GM21619 (cell line): Measurements from ENCODE around the gene CSN3.
"Not testable (repeated sequence)": the region's sequence is repeated elsewhere in the genome, so short reads cannot be mapped to it uniquely, and the experiment has no call there.

ENCODE experiments used
- ATAC-seq: cut with Tn5 transposase; IDR thresholded peaks from one replicate; pipeline ENCODE4 v1.9.1; 2021; ENCODE audit not compliant: unreplicated experiment

The CSN3 gene, protein sequence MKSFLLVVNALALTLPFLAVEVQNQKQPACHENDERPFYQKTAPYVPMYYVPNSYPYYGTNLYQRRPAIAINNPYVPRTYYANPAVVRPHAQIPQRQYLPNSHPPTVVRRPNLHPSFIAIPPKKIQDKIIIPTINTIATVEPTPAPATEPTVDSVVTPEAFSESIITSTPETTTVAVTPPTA

GRCh38 chr4:70242297-70242696 lies at the start of gene CSN3:
Gene CSN3 (plus strand): TSS chr4:70242597. CDS start chr4:70244820, 2,223 bp downstream.
- ATAC-seq: not testable (repeated sequence)

DNA sequence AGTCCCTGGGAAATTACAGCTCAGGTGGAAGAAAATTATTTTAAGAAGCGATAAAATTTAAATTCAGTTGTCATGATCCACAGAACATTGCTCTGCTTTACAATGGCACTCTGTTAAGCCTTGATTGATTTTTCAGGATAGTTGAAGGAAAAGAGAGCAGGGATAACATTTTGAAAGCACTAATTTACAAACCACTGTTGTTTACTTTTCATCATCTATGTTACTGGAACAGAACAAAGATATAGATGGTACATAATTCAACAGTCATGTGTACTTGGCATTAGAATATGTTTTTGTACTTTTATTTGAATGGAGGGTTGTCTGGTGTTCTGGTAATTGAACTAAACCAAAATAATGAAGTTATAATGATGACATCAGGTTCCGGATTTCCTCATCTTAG lies 49.5 kb upstream of the CSN3 start:
- no peak for ATAC-seq

DNA sequence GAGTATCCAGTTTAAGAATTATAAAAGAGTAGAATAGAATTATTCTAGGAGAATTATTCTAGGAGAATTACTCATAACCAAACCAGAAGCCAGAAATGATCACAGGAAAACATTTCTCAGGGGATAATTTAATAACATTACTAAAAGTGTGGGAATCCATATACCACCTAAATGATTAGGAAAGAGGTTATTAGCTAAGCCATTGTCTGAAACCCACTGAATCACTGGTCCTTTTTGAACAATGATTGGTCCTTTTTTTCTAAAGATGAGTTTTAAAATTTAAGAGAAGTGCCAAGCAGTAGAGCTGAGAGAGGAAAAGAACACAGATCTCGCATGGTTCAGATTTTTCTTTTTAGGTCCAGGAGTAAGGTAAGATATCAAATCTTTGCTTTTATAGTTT lies 47.0 kb upstream of the CSN3 start, which contains the start of gene ODAM:
TSS of gene ODAM (plus strand) at position 301 of the 400 bp plus-strand sequence. CDS start 819 bp downstream, outside the sequence.
- no peak for ATAC-seq

- ATAC-seq: no peak
Measured at GRCh38 chr4:70196857-70197256, 45.5 kb upstream of the CSN3 start.

DNA sequence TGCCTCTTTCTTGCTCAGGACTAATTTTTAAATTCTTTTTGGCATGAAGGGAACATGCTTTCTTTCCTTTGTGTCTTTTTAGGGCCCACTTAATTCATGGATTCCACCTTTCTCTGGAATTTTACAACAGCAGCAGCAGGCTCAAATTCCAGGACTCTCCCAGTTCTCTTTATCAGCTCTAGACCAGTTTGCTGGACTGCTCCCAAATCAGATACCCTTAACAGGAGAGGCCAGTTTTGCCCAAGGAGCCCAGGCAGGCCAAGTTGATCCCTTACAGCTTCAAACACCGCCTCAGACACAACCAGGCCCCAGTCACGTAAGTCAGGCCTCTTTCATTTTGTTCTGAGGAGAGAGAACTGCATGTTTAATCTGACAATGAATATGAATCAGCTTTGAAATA lies 44.6 kb upstream of the CSN3 start:
- ATAC-seq: no peak

DNA sequence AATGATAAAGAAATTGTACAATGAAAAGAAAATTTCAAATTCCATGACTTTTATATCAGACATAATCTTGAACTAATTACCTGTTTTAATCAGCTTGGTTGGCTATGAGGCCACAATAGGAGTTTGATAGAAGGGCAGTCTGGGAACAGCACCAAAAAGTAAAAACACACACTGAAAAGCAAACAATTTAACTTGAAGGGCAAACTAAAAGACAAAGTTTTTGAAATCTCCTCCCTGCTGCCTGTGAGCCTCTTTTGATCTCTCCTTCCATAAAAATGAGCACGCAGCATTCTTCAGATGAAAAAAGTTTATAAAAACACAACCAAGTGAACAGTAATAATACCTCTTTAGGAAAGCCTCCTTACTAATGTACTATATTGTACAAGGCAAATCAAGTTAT lies 38.8 kb upstream of the CSN3 start:
- no peak for ATAC-seq

DNA sequence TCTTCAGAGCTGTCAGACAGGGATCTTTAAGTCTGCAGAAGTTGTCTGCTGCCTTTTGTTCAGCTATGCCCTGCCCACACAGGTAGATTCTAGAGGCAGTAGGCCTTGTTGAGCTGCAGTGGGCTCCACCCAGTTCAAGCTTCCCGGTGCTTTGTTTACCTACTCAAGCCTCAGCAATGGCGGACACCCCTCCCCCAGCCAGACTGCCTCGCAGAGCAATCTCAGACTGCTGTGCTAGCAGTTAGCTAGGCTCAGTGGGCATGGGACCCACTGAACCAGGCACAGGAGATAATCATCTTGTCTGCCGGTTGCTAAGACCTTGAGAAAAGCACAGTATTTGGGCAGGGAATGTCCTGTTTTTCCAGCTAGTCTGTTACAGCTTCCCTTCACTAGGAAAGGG lies 29.6 kb upstream of the CSN3 start:
- not testable (repeated sequence) for ATAC-seq

DNA sequence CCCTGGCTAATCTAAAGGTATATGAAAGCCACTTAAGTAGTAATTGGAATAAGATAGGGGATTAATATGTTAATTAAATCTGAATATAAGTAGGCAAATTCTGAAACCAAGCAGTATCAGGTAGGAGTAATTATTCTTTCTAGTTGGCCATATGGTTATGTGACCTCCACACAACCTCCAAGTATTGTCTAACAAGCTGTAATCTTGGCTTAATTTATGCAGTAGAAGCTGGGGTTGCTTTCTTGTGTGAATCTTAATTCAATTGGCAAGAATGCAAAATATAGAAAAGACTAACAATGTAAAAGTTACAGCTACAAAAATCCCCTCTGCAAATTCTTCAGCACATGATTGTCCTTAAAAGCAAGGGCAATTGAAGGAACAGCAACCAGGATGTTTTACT lies 26.3 kb upstream of the CSN3 start:
- not testable (repeated sequence) for ATAC-seq

GRCh38 chr4:70216550-70216949 lies 25.8 kb upstream of the CSN3 start:
- not testable (repeated sequence) for ATAC-seq

DNA sequence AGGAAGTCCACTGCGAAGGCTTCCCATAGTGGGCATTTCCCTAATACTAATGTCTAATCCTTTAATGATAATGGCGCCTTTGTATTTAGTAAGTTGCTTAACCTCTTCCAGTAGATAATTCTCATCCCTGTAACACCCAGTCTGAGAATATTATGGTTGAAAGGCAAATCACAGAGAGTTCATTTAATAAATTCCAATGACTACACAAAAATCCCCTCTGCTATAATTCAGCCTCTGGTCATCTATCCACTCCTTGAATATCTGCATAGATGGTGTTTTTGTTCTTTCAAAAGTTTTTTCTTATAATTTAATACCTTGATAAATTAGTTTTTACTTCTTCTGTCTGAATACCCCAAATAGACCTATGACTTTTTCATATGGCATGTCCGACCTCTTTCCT lies 21.0 kb upstream of the CSN3 start:
- not testable (repeated sequence) for ATAC-seq

DNA sequence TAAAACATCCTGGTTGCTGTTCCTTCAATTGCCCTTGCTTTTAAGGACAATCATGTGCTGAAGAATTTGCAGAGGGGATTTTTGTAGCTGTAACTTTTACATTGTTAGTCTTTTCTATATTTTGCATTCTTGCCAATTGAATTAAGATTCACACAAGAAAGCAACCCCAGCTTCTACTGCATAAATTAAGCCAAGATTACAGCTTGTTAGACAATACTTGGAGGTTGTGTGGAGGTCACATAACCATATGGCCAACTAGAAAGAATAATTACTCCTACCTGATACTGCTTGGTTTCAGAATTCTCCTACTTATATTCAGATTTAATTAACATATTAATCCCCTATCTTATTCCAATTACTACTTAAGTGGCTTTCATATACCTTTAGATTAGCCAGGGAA lies 20.6 kb upstream of the CSN3 start:
- ATAC-seq: not testable (repeated sequence)

- ATAC-seq: no peak
Measured at GRCh38 chr4:70225824-70226223, 16.6 kb upstream of the CSN3 start, which contains the start of gene FDCSP. Gene FDCSP (plus strand): TSS chr4:70226124. CDS start chr4:70231195, 5,071 bp downstream.

GRCh38 chr4:70236125-70236524 lies 6.3 kb upstream of the CSN3 start:
- no peak for ATAC-seq

DNA sequence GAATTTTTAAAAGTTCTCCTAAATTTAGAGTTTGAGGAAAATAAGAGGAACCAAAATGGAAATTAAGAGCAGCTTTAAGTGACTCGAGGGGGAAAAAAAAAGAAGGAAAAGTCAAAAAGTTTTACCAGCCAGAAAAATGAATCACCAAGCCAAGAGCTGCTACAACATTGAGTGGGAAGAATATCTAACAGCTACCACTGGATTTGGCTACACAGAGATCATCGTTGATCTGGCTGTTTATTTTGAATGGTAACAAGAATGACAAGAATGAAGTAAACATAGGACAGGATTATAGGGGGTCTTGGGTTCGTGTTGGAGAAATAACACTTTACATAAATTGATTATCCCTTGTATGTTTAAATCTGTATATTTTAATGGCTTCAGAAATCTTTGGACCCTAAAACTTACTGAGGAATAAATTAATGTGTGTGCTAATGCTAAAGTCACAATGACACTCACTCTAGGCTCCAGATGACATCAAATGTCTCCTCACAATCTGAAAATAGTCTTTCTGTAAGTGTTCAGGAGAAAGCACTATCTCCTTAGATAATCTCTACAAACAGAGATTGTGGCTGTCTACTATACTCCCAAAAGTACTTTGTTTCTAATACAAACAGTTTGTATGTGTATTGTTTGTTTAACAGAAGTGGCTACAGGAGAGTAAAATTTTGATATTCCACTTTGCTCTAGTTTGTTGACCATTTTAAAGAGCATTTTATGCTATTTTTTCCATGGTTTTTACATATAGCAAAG lies 3.1 kb upstream of the CSN3 start:
- ATAC-seq: no peak

DNA sequence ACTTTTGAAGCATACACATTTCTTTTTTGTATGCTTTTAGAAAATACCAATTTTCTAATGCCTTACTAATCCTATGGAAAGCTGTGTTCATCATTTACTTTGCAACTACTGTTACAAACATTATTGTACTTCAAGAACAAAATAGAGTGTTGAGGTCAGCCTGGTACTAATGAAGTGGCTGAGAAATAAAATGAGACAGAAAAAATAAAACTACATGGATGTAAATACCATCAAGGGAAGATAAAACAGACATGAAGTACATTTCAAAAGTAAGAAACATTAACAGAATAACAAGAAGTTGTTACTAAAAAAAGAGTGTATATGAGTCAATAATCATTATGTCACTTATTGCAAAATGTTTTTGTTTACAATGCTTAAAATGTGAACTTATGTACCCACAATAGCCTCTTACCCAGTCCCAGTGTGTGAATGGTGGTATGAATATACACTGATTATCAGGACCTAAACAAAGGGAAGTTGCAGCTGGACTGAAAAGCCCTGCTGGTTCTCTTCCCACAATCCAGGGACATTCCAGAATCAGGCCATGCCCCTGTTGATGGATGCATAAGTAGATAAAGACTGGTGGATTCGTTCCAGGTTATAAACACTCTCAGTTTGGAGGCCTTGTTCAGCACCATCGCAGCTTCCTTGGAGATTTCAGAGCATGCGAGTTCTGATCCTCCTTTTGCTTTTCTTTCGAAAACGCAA lies 2.4 kb upstream of the CSN3 start:
- ATAC-seq: no peak

DNA sequence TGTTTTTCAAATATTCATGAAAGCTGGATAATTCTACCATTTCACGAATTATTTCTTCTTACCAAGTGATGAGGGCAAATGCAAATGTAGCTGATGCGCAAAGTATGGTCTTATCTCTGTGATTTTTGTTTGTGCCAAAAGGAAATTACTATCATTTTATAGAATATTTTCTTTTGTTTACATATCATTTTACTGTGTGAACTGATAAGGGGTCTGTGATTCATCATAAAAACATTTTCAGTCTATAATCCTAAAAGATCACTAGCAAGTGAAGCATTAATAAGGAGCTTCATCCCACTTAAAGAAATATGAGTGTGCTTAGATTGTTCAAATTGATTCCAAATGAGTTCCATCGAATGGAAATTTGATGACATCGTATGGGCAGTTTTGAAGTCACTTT lies 694 bp downstream of the CSN3 start:
- ATAC-seq: no peak

DNA sequence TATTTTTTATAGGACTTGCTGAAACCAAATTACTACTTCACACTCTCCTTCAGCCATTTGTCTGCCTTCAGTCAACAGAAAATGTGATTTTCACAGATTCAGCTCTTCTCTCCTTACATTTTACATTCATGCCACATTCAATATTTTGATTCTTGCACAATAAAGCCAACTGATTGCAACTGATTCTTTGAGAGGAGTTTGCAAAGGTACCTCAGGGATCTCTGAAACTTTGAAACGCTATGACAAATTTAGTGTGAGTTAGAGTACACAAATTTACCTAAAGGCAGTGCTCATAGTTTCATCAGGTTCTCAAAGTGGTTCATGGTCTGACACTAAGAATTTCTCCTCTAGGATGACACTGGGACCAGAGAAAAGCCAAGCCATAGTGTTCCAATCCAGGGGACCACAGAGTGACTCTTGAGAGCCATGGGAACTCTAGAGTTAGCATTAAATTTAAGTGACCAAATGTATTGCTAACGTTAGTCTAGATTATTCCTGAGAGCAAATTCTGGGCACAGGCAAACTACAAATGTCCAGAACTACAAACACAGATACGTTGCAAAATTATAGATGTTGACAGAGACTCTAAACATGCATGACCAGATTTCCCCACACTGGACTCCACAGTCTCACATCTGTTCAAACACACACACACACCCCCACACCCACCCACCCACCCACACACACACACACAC lies 9.0 kb downstream of the CSN3 start:
- ATAC-seq: no peak

GRCh38 chr4:70251945-70252277 lies 9.5 kb downstream of the CSN3 start:
- no peak for ATAC-seq

DNA sequence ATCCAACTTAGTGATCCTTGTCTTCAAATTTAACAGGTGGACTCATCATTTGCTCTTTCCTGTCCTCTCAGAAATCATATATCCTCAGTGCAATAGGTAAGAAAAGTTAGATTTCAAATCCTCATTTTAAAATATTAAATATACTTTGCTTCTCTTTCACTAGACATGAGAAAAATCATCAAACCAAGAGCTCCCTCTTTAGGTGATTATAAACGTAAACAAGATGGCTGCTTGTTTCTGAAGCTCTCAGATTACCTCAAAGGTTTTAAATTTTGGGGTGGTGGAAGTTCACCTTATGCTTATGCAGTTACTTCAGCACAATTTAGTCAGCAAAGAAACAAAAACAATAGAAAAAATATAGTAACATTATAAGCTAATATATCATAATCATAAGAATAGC lies 27.3 kb downstream of the CSN3 start:
- ATAC-seq: no peak

DNA sequence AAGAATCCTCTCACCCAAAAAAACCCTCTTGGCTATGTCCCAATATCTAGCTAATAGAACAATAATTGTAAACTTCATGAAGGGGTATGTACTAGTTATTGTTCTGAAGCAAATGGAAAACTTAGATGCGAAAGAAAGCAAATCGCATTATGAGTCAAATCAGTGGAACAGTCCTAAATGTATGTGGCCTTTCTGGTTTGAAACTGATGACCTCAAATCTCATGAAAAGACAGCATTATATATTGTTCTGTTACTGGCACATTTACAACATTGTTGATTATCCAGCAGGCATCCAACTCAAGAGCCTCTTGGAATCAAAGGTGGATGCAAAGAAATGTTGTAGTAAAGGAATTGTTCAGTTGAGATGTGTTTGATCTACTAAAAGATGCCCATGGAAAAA lies 34.7 kb downstream of the CSN3 start:
- ATAC-seq: no peak

GRCh38 chr4:70280567-70280966 lies 38.2 kb downstream of the CSN3 start:
- no peak for ATAC-seq
